Stimulated activated CD4-positive, alpha-beta T cell treated with anti-CD3 and anti-CD28 coated beads, Interleukin-12 subunit alpha, Interleukin-12 subunit beta, amount 100 ng/mL, for 24 hours (primary cell): ENCODE results near the gene NPY5R.
A peak's percentile ranks its signal among the peaks of the same experiment; 100 is the strongest.

Experiments
- DNase-seq, 2 experiments: peaks; one replicate each; pipeline ENCODE4 v3.0.0-alpha.2; 2020; ENCODE audit warnings: low read depth in 2 of 2

The NPY5R gene

GRCh38 chr4:163343604-163344146 is at the start of gene NPY5R:
Gene NPY5R, plus strand, starts transcription at chr4:163343892. Its CDS starts 6,382 bp downstream, at chr4:163350274.
- no peak for DNase-seq

GRCh38 chr4:163295138-163295537 is 48.6 kb upstream of the NPY5R start:
- no peak for DNase-seq

DNA sequence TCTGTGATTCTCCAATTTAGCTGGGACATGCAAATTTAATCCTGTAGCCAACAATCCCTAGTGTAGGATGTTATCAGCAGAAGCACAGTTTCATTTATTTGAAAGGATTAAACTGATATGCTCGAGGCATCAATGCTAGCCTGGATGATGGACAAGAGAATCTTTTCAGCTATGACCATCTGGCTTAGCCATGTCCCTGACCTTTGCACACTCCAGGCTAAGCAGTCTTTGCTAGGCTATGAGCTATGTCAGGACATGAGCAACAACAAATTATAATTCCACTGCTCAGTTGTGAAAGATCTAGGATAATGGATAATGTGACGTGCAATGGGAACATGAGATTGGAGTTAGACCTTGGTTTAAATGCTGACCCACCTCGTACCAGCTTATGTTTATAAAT is 43.2 kb upstream of the NPY5R start:
- no peak for DNase-seq

DNA sequence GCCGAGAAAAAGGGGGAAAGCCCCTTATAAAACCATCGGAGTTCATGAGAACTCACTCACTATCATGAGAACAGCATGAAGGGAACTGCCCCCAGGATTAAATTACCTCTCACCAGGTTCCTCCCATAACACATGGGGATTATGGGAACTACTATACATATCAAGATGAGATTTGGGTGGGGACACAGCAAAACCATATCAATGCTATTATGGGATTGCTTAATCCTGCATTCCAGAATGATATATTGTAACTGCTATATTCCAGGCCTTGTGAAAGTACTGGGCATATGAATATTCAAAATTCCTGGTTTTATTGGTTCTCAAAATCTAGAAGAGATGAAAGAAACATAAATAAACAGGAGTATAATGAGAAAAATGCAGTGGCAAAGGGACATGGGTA is 40.6 kb upstream of the NPY5R start:
- DNase-seq, result no peak

- DNase-seq, result no peak
Observed at GRCh38 chr4:163309466-163309865, 34.2 kb upstream of the NPY5R start.

- DNase-seq, result no peak
Observed at GRCh38 chr4:163317110-163317509, 26.6 kb upstream of the NPY5R start.

- no peak for DNase-seq
Observed at GRCh38 chr4:163330916-163331628, 12.6 kb upstream of the NPY5R start.

DNA sequence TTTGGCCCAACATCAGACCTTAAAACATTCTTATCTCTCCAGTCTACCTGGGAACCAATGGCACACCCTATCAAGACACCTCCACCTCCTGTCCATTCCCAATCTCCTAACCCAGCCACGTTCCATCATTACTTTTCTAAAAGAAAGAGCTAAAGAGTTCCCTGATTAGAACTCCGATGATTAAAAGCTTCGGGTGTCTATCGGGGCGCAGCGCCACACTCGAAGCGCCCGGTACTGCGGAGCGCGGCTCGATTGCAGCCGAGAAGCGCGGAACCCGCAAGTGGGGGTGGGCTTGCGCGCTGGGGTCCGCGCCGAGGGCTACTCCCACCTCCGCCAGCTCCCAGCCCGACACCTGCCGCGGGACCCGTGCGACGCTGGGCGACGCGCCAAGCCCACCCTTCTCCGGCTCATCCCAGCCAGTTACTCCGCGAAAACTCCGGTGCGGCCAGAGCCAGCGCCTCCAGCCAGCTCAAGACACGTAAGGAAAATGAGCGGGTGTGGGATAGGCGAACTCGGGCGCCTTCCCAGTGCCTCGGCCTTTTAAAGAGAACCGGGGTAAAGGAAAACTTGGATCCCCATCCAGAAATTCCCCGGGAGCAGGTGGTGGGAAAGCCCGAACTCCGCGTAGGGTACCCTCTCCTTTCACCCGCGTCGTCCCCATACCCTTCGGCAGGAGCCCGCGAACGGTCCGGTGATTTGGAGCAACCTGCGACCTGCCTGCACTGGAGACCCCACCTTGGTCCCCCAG is 11.9 kb upstream of the NPY5R start:
- no peak for DNase-seq

DNA sequence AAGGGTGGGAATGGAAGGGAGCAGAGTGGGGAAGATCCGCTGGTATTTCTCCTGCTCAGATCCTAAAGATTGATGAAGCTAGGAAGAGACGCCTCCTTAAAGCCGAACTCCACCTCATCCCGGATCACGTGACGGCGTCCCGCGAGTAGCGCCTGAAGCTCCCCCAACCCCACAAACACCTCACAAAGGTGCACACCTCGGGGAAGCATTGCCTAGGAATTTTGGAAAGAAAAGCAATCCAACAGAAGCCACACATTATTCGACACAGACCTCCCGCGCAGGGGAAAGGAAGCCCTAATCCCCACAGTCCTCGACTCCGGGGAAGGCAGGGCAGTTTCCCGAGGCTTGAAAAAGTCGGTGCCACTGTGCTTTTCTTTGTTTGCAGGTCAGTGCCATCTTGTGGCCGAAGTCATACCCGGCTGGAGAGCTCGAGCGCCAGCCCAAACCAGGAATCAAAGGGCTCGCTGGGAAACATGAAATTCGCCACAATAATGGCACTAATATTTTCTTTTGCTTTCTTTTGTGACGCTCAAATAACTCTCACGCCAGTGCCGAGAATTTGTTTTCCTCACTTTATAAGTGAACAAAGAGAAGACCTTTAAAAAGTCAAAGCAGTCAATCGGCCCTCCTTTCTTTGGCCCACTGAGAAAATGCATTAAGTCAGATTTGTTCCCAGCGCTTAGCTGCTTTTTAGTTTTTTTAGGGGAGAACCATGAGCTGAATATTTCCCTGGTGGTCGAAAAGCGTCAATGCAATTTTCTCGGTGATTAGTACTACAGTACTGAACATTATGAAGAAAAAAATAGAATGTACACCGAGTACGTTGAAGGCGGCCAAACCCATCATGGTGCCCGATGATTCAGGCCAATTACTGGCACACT is 10.9 kb upstream of the NPY5R start, which contains the start of gene NPY1R:
NPY1R (minus strand) TSS at position 71 of the 881 bp plus-strand sequence. CDS start 6,042 bp downstream, outside the sequence.
- DNase-seq, result peak; percentile 5 to 43

DNA sequence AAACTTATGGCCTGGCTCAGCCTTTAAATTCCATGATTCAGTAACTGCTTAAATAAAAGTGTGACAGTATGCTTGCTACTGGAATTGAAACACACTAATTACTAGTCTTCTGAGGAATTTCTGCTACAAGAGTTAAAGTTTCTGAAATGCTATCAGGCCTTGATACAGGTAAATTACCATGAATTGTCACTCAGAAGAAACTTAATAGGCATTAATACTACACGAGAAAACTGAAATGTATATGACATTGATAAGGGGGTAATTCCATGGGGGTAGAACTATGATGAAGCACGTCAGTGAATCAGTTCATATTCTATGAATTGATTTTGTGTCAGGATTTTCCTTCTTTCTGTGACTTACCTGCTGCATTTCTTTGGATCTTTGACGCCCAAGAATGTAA is 8.3 kb upstream of the NPY5R start:
- no peak for DNase-seq

DNA sequence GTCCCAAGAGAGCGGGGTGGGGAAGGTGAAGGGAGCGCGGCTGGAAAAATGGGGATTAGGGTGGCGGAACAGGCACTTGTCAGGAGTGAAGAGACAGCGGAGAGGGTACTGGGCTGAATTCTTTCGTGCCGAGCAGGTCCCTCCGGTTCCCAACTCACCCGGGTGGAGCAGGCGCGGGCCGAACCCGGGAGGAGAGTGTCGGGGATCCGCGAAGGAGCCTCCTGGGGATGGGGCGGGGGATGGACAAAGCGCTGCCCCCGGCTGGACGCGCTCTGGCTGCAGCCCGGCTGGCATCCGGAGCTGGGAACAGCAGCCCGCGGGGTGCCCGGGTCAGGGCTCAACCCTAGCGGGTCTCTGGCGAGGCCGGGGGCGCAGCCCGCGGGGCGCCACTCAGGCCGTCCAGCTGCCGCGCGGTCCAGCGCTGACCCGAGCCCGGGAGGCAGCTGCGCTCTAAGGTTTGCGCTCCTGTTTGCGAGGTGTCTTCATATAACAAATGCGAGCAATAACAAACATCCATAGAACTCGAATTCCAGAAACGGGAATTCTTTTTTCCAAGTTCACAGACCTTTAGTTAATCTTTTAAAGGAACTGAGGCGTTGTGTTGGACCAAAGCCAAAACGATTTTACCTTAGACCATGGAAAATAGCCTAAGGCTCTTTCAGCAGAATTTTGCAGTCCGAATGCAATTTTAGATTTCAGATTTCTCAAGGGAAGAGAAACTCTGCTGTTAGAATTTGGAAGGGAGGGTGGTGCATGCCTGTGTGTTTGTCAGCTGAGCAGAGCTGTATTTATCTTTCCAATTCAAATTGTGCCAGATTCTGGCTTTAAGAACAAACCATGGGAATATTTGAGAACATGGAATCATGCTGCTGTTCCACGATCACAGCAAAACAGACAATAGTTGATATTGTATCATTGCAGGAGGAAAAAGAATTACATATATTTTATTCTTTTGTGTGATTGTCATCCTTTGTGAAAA is 744 bp downstream of the NPY5R start:
- no peak for DNase-seq

- DNase-seq, result no peak
Observed at GRCh38 chr4:163350672-163351071, 7.0 kb downstream of the NPY5R start.

DNA sequence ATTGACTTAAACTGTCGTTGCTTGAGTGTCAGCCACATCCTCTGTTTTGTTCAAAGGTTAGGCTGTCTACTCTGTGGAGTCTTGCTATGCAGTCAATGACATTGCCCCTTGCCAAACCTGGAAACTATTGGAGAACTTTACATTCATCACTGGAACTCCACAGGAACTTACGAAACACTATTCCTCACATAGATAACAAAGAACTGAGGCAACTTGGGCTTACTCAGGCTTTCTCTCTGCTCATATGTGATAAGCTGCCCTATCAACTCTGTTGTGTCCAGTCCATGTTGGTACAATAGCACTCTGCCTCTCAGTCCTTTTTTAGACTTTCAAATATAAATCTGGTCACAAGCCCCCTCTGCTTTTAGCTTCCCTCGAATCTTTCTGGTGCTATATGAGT is 9.4 kb downstream of the NPY5R start:
- no peak for DNase-seq

- DNase-seq, result no peak
Observed at GRCh38 chr4:163356104-163356503, 12.4 kb downstream of the NPY5R start.

- no peak for DNase-seq
Observed at GRCh38 chr4:163367651-163368050, 24.0 kb downstream of the NPY5R start.

GRCh38 chr4:163372029-163372428 is 28.3 kb downstream of the NPY5R start:
- DNase-seq, result no peak

DNA sequence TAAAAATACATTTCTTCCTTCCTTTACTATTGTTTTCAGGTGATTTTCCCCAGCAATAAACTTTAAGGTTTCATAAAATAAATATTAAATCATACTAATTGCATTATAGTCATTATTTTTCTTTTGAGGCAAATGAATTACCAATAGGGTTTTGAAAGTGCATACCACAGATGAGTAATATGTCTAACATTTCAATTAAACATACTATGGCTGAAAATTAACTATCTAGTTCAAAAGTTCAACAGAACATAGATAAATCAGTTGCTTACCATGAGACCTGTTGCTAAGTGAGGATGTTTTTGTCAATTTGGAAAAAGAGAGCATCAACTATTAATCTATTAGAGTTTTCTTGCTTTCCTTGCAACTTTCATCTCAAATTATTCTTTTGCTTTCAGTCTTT is 35.0 kb downstream of the NPY5R start:
- DNase-seq, result no peak

DNA sequence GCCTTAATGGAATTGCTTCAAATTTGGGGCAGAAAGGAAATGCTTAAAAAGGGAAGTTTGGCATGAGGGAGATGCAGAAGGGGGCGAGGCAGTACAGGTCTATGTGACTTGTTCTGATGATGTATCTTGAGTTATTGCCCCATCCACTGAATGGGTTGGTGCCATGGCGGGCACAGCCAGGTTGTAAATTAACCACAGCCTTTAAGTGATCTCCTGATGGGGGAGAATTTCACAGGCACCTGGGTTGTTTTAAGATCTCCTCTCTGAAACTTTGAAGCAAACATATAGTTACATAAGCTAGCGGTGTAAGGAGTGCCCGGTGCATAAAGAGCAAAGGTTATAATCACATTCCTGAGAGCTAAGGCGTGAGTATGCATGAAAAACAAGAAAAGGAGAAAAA is 37.0 kb downstream of the NPY5R start:
- no peak for DNase-seq

GRCh38 chr4:163382178-163382869 is 38.6 kb downstream of the NPY5R start:
- DNase-seq, result no peak

DNA sequence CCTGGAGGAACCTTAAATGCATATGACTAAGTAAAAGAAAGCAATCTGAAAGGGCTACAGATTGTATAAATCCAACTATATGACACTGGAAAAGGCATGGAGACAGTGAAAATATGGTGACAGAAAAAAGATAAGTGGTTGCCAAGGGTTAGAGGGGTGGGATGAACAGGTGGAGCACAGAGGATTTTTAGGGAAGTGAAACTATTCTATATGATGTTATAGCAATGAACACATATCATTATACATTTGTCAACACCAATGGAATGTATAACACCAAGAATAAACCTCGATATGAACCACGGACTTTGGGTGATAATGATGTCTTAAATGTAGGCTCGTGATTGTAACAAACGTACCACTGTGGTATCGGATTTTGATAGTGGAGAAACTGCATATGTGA is 40.7 kb downstream of the NPY5R start:
- no peak for DNase-seq
